Suprapubic skin (tissue), 4 donors: ENCODE results near the gene INKA1. TPM values are rescaled to one million over a fixed set of nuclear protein-coding genes. Genes with fewer than 3 reads are reported as not detected.
A peak's percentile ranks its signal among the peaks of the same experiment; 100 is the strongest.

Experiments
- DNase-seq, 2 donors: peaks; one replicate each; pipeline ENCODE4 v3.0.0-alpha.2; 2019; ENCODE audit warnings: low spot score in 2 of 2
- H3K27ac ChIP-seq: fragments of 200-600 bp; sonication (generic); one replicate; pipeline ENCODE4 v1.5.1; 2019
- H3K27me3 ChIP-seq: fragments of 200-600 bp; sonication (generic); one replicate; pipeline ENCODE4 v1.5.1; 2019
- H3K36me3 ChIP-seq: fragments of 200-600 bp; sonication (generic); one replicate; pipeline ENCODE4 v1.5.1; 2019
- H3K4me1 ChIP-seq: fragments of 200-600 bp; sonication (generic); one replicate; pipeline ENCODE4 v1.5.1; 2019
- H3K4me3 ChIP-seq: fragments of 200-600 bp; sonication (generic); one replicate; pipeline ENCODE4 v1.5.1; 2019; ENCODE audit warnings: mild to moderate bottlenecking
- H3K9me3 ChIP-seq: fragments of 200-600 bp; sonication (generic); one replicate; pipeline ENCODE4 v1.5.1; 2019
- EP300 ChIP-seq: sonication (generic); formaldehyde crosslinking; IDR thresholded peaks from one replicate; pipeline ENCODE4 v1.6.1; 2017; ENCODE audit warnings: antibody characterized with exemption
- POLR2A ChIP-seq, 2 donors: fragments of 450-650 bp; IDR thresholded peaks; one replicate each; pipeline ENCODE4 v1.6.1; 2017; ENCODE audit warnings: antibody characterized with exemption in 2 of 2, mild to moderate bottlenecking in 2 of 2, moderate library complexity in 2 of 2
- POLR2AphosphoS5 ChIP-seq, 3 donors: sonication (generic); formaldehyde crosslinking; IDR thresholded peaks; one replicate each; pipeline ENCODE4 v1.6.1; 2017; ENCODE audit warnings: antibody characterized with exemption in 3 of 3
- WGBS: methylation state at CpG from one replicate; pipeline ENCODE4 v1.1.5; 2018; 5-methylcytosine and 5-hydroxymethylcytosine counted together
- total RNA-seq, 4 donors: library from RNA; depleted of rRNA; stranded (reverse); fragments of >200 nt; gene quantifications; one replicate each; pipeline ENCODE4 v1.1.0, GENCODE V29; 2016
- TF ChIP-seq, protein P1 (sequence below), 2 donors: fragments of 200-600 bp in 1 of 2; fragments of 450-650 bp in 1 of 2; sonication (generic) in 1 of 2; IDR thresholded peaks; one replicate each; pipeline ENCODE4 v1.5.1; 2016 to 2019; ENCODE audit warnings: antibody characterized with exemption in 2 of 2, mild to moderate bottlenecking in 1 of 2, moderate library complexity in 1 of 2

INKA1 gene
- total RNA-seq, 4 donors from 2014 or later: 30.9 to 48.1 (median 36.2) TPM

DNA sequence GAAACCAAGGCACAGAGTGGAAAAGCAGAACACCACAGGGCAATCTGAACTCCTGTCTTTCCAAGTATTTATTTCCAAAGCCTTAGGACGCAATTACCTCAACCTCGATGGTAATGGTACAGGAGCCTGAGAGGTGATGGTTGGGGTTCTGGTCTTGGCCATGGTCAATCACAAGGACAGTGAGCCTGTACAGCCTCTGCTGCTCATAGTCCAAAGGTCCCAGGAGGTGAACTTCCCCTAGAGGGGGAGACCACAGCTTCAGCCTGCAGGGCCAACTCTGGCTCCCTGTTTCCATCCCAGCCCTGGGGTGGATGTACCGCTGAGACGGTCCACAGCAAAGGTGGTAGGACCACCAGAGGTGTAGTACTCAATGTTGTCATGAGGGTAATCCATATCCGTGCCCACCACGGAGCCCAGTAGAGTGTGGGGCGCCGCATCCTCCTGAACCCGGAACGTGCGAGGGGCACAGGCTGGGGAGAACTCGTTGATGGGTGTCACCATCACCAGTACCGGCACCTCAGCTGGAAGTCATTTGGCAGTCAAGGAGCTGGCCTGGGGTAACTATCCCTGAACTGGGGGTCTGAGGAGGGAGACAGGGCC is 9.5 kb upstream of the INKA1 start:
- 94% methylated on average over 6 of the region's 13 CpGs for WGBS
- TF ChIP-seq EP300 (no peak), POLR2A (IDR thresholded peaks at IDR 0.05) (no peak)
- TF ChIP-seq, protein P1, sequence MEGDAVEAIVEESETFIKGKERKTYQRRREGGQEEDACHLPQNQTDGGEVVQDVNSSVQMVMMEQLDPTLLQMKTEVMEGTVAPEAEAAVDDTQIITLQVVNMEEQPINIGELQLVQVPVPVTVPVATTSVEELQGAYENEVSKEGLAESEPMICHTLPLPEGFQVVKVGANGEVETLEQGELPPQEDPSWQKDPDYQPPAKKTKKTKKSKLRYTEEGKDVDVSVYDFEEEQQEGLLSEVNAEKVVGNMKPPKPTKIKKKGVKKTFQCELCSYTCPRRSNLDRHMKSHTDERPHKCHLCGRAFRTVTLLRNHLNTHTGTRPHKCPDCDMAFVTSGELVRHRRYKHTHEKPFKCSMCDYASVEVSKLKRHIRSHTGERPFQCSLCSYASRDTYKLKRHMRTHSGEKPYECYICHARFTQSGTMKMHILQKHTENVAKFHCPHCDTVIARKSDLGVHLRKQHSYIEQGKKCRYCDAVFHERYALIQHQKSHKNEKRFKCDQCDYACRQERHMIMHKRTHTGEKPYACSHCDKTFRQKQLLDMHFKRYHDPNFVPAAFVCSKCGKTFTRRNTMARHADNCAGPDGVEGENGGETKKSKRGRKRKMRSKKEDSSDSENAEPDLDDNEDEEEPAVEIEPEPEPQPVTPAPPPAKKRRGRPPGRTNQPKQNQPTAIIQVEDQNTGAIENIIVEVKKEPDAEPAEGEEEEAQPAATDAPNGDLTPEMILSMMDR (IDR thresholded peaks at IDR 0.05): no peak

GRCh38 chr3:49794431-49794830 is 8.6 kb upstream of the INKA1 start:
- TF ChIP-seq EP300 (no peak), POLR2A (IDR thresholded peaks at IDR 0.05) (no peak), POLR2AphosphoS5 (IDR thresholded peaks at IDR 0.05) (no peak)
- TF ChIP-seq, protein P1 (IDR thresholded peaks at IDR 0.05): no peak
- no peak overlapping the region for H3K4me3 ChIP-seq
- WGBS: 72% methylated on average over 4 of the region's 4 CpGs
- H3K27ac ChIP-seq: no peak overlapping the region
- H3K27me3 ChIP-seq: no peaks in the 10 kb centered on the region
- H3K36me3 ChIP-seq: no peaks in the 10 kb centered on the region
- peaks cover 4% of the 10 kb centered on the region for H3K4me1 ChIP-seq
- no peak for DNase-seq
- H3K9me3 ChIP-seq: no peaks in the 10 kb centered on the region

More for the DNA sequence above, 9.5 kb upstream of the INKA1 start:
- H3K9me3 ChIP-seq: no peaks in the 10 kb centered on the region
- H3K27me3 ChIP-seq: no peaks in the 10 kb centered on the region
- H3K27ac ChIP-seq: no peak overlapping the region
- H3K4me3 ChIP-seq: no peak overlapping the region
- no peaks in the 10 kb centered on the region for H3K4me1 ChIP-seq
- DNase-seq: peak in 1 of 2 donors; percentile 10
- no peaks in the 10 kb centered on the region for H3K36me3 ChIP-seq

DNA sequence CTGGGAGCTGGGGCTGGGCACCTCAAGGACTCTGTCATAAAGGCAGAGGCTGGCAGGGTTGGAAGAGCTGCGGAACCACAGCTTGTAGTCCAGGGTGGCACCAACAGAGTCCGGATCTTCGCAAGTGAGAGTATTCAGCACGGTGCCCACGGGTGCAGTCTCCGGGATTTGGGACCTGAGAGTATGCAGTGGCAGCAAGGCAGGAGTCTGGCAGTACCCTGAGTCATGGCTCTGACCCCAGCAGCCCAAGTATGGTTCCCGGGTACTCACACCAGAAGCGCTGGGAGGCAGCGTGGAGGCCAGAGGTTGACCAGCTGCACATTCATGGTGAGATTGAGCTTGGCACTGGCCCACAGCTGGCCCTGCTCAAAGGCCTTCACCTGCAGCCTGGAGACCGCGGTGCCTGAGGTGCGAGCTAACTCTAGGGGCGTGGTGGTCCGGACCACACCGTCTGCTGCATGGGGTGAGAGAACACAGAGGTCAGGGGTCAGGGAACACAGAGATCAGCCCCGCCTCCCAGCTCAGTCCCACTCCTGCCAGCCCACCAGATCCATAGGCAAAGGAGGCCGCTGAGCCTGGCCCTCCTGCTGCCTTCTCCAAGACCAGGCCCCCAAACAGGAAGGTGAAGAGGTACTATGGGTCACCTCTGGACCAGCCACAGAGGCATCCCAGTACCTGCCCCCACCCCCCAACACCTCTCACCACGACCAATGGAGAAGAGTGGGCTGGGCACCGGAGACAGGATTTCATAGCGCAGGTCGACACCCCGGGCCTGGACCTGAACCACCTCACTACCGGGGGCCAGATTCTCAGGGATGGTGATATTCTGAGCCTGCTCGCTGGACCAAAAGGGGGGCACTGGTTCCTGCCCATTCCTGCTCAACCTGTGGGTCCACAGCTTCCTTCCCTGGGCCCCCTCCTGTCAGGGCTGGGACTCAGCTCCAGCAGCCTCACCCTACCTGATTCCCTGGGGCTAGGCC is 7.8 kb upstream of the INKA1 start:
- Histone ChIP-seq H3K27ac (no peak overlapping the region), H3K36me3 (no peaks in the 10 kb centered on the region), H3K9me3 (no peaks in the 10 kb centered on the region), H3K4me3 (no peak overlapping the region), H3K27me3 (no peaks in the 10 kb centered on the region), H3K4me1 (peaks cover 8% of the 10 kb centered on the region)
- DNase-seq: no peak
- WGBS: no CpG with 5 or more reads among the region's 24 CpGs
- TF ChIP-seq POLR2A (IDR thresholded peaks at IDR 0.05) (no peak), EP300 (no peak)

- Histone ChIP-seq H3K9me3 (no peaks in the 10 kb centered on the region), H3K4me1 (peaks cover 22% of the 10 kb centered on the region), H3K4me3 (no peak overlapping the region), H3K36me3 (no peaks in the 10 kb centered on the region), H3K27me3 (no peaks in the 10 kb centered on the region), H3K27ac (no peak overlapping the region)
- TF ChIP-seq POLR2A (IDR thresholded peaks at IDR 0.05): no peak
- TF ChIP-seq, protein P1 (IDR thresholded peaks at IDR 0.05): no peak
- TF ChIP-seq POLR2AphosphoS5 (IDR thresholded peaks at IDR 0.05): no peak
- no peak for TF ChIP-seq EP300
- 94% methylated on average over 1 of the region's 1 CpG for WGBS
- no peak for DNase-seq
Observed at GRCh38 chr3:49799105-49799504, 4.0 kb upstream of the INKA1 start.

DNA sequence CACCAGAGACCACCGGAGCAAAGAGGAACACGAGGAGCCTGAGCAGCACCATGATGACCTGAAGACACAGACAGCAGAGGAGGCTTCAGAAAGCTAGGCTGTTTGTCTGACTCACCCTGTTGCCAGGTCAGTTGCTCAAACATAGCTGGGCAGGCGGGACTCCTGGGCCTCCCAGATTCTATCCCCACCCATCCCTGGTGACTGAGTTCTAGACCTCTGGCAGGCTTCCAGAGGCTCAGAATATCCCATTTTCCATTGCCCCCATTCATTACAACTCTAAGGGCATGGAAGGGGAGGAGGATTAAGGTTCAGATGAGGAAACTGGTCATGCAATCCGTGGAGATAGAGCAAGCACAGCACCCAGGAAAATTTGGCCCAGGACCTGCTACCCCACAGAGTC is 3.3 kb upstream of the INKA1 start, which contains the start of gene CDHR4:
Gene CDHR4 (minus strand): TSS at position 113 of the 400 bp plus-strand sequence. CDS start 61 bp downstream, at position 52.
- no peak for TF ChIP-seq EP300
- no peak for TF ChIP-seq POLR2AphosphoS5 (IDR thresholded peaks at IDR 0.05)
- TF ChIP-seq POLR2A (IDR thresholded peaks at IDR 0.05): no peak
- TF ChIP-seq, protein P1 (IDR thresholded peaks at IDR 0.05): no peak
- Histone ChIP-seq H3K27me3 (no peaks in the 10 kb centered on the region), H3K9me3 (no peaks in the 10 kb centered on the region), H3K27ac (no peak within 1 kb of the TSS), H3K4me3 (no peak within 1 kb of the TSS), H3K36me3 (no peaks in the 10 kb centered on the region), H3K4me1 (peaks cover 28% of the 10 kb centered on the region)
- 48% methylated on average over 4 of the region's 4 CpGs for WGBS
- DNase-seq: no peak
